Measurements from ENCODE around the gene MID1.

MID1 gene

GRCh38 chrX:10569946-10570345 is 50.4 kb downstream of the MID1 start:
- DNase-seq (ENCODE audit: insufficient read length, low spot score) (no peak), FAIRE-seq (no peak)
- TF ChIP-seq CTCF (IDR thresholded peaks at IDR 0.05; ENCODE audit: insufficient read depth, missing control alignments), result no peak

- DNase-seq (ENCODE audit: insufficient read length, low spot score), result no peak
- TF ChIP-seq CTCF (IDR thresholded peaks at IDR 0.05; ENCODE audit: insufficient read depth, missing control alignments), result no peak
- no peak for FAIRE-seq
Observed at GRCh38 chrX:10568428-10568827, 52.0 kb downstream of the MID1 start.

GRCh38 chrX:10567136-10567535 is 53.2 kb downstream of the MID1 start:
- no peak for FAIRE-seq
- TF ChIP-seq CTCF (IDR thresholded peaks at IDR 0.05; ENCODE audit: insufficient read depth, missing control alignments), result no peak
- no peak for DNase-seq (ENCODE audit: insufficient read length, low spot score)

- no peak for TF ChIP-seq CTCF (IDR thresholded peaks at IDR 0.05; ENCODE audit: insufficient read depth, missing control alignments)
- FAIRE-seq (no peak), DNase-seq (ENCODE audit: insufficient read length, low spot score) (no peak)
Observed at GRCh38 chrX:10566716-10567097, 53.7 kb downstream of the MID1 start.

- FAIRE-seq (no peak), DNase-seq (ENCODE audit: insufficient read length, low spot score) (no peak)
- no peak for TF ChIP-seq CTCF (IDR thresholded peaks at IDR 0.05; ENCODE audit: insufficient read depth, missing control alignments)
Observed at GRCh38 chrX:10564484-10564883, 55.9 kb downstream of the MID1 start.

- TF ChIP-seq CTCF (IDR thresholded peaks at IDR 0.05; ENCODE audit: insufficient read depth, missing control alignments), result no peak
- DNase-seq (ENCODE audit: insufficient read length, low spot score) (no peak), FAIRE-seq (no peak)
Observed at GRCh38 chrX:10557166-10557565, 63.2 kb downstream of the MID1 start.

GRCh38 chrX:10556405-10556804 is 64.0 kb downstream of the MID1 start:
- FAIRE-seq, result no peak
- DNase-seq (ENCODE audit: insufficient read length, low spot score), result no peak
- no peak for TF ChIP-seq CTCF (IDR thresholded peaks at IDR 0.05; ENCODE audit: insufficient read depth, missing control alignments)
